Adrenal gland (tissue), 5 donors: ENCODE data around the gene LRP2BP.

Experiments used
- POLR2A ChIP-seq, 2 donors: fragments of 450-650 bp; IDR thresholded peaks; one replicate each; pipeline ENCODE4 v1.6.1; 2017; ENCODE audit warnings: antibody characterized with exemption in 2 of 2, mild to moderate bottlenecking in 2 of 2, moderate library complexity in 1 of 2
- TF ChIP-seq, protein P1 (sequence below), 6 experiments: fragments of 450-650 bp in 4 of 6; fragments of 200-600 bp in 2 of 6; sonication (generic) in 1 of 6; IDR thresholded peaks; 1 replicate in 5 of 6; 2 replicates in 1 of 6; pipeline versions ENCODE4 v1.5.1 to v1.8.0; 2016 to 2021; ENCODE audit warnings: antibody characterized with exemption in 6 of 6, mild to moderate bottlenecking in 2 of 6, moderate library complexity in 1 of 6
- donor health status: DM: no; HTN: no; CAD: no.

DNA sequence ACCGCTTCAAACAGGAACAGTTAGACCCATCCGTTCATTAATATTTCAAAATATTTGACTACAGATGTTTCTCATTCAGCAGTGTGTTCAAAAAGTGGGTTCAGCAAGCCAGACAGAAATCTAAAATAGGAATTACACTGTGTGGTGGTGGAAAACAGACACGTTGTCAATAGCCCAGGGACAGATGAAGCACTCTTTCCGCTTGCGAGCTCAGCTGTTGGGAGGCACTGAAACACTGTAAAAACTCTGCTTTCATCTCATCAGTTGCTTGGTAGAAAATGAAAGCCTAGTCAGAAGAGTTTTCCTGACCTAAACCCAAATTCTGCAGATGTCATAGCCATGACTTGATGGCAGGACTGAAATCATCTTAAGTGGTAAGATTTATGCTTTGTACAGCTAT, 38.5 kb downstream of the LRP2BP start:
- TF ChIP-seq, protein P1, sequence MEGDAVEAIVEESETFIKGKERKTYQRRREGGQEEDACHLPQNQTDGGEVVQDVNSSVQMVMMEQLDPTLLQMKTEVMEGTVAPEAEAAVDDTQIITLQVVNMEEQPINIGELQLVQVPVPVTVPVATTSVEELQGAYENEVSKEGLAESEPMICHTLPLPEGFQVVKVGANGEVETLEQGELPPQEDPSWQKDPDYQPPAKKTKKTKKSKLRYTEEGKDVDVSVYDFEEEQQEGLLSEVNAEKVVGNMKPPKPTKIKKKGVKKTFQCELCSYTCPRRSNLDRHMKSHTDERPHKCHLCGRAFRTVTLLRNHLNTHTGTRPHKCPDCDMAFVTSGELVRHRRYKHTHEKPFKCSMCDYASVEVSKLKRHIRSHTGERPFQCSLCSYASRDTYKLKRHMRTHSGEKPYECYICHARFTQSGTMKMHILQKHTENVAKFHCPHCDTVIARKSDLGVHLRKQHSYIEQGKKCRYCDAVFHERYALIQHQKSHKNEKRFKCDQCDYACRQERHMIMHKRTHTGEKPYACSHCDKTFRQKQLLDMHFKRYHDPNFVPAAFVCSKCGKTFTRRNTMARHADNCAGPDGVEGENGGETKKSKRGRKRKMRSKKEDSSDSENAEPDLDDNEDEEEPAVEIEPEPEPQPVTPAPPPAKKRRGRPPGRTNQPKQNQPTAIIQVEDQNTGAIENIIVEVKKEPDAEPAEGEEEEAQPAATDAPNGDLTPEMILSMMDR (IDR thresholded peaks at IDR 0.05): no peak
- TF ChIP-seq POLR2A (IDR thresholded peaks at IDR 0.05): no peak
